Smooth muscle cell (in vitro differentiated cells): ENCODE results near the gene AFG1L. TPM values are rescaled to one million over a fixed set of nuclear protein-coding genes. Genes with fewer than 3 reads are reported as not detected.

ENCODE experiments used
- DNase-seq: peaks from one replicate; lab custom pipeline; 2025; ENCODE audit not compliant: unreplicated experiment; lab: John Stamatoyannopoulos, UW
- H2AFZ ChIP-seq: fragments of 200-600 bp; sonication (generic); 2 replicates; pipeline ENCODE4 v1.6.0; 2016; ENCODE audit warnings: antibody characterized with exemption, low read depth, mild to moderate bottlenecking
- H3F3A ChIP-seq: fragments of 200-600 bp; sonication (generic); 2 replicates; pipeline ENCODE4 v1.6.0; 2017; ENCODE audit warnings: antibody characterized with exemption, low read depth
- H3K27ac ChIP-seq: fragments of 200-600 bp; sonication (generic); 2 replicates; pipeline ENCODE4 v1.5.1; 2016; ENCODE audit warnings: low read depth, mild to moderate bottlenecking
- H3K27me3 ChIP-seq: fragments of 200-600 bp; sonication (generic); 2 replicates; pipeline ENCODE4 v1.6.1; 2016; ENCODE audit warnings: low read depth, mild to moderate bottlenecking
- H3K36me3 ChIP-seq: fragments of 200-600 bp; sonication (generic); 2 replicates; pipeline ENCODE4 v1.5.1; 2016; ENCODE audit warnings: low read depth
- H3K4me1 ChIP-seq: fragments of 200-600 bp; sonication (generic); 2 replicates; pipeline ENCODE4 v1.5.1; 2016; ENCODE audit warnings: low read depth
- H3K4me2 ChIP-seq: fragments of 200-600 bp; sonication (generic); 2 replicates; pipeline ENCODE4 v1.6.0; 2016; ENCODE audit warnings: mild to moderate bottlenecking
- H3K4me3 ChIP-seq: fragments of 200-600 bp; sonication (generic); 2 replicates; pipeline ENCODE4 v1.5.1; 2016; ENCODE audit warnings: mild to moderate bottlenecking
- H3K79me2 ChIP-seq: fragments of 200-600 bp; sonication (generic); 2 replicates; pipeline ENCODE4 v1.6.0; 2016; ENCODE audit warnings: low read depth, mild to moderate bottlenecking
- H3K9ac ChIP-seq: fragments of 200-600 bp; sonication (generic); 2 replicates; pipeline ENCODE4 v1.6.0; 2016; ENCODE audit warnings: low read depth
- H3K9me3 ChIP-seq: fragments of 200-600 bp; sonication (generic); replicated peaks from 2 replicates; pipeline ENCODE4 v1.5.1; 2016; ENCODE audit warnings: low read depth
- H4K20me1 ChIP-seq: fragments of 200-600 bp; sonication (generic); 2 replicates; pipeline ENCODE4 v1.6.0; 2016; ENCODE audit warnings: low read depth
- CTCF ChIP-seq: fragments of 200-600 bp; sonication (generic); IDR thresholded peaks from 2 replicates; pipeline ENCODE4 v1.5.1; 2017; ENCODE audit warnings: borderline replicate concordance, mild to moderate bottlenecking, antibody characterized with exemption; ENCODE audit not compliant: insufficient read depth, poor library complexity, severe bottlenecking
- WGBS: methylation state at CpG from one replicate; pipeline ENCODE4 v1.1.7; 2016; ENCODE audit warnings: low lambda C conversion rate; 5-methylcytosine and 5-hydroxymethylcytosine counted together
- polyA plus RNA-seq: library from polyadenylated mRNA; unstranded; fragments of >200 nt; fragmentation: Nextera tagmentation; extraction: Ambion mirVana; gene quantifications from 2 replicates; pipeline ENCODE4 v1.2.1, GENCODE V29; 2016
- total RNA-seq: library from RNA; depleted of rRNA; stranded (reverse); fragments of >200 nt; gene quantifications from 2 replicates; pipeline ENCODE4 v1.2.3, GENCODE V29; 2014

Gene AFG1L
- total and polyA plus RNA-seq, 2 experiments from 2014 or later: 4.0 to 5.7 TPM

DNA sequence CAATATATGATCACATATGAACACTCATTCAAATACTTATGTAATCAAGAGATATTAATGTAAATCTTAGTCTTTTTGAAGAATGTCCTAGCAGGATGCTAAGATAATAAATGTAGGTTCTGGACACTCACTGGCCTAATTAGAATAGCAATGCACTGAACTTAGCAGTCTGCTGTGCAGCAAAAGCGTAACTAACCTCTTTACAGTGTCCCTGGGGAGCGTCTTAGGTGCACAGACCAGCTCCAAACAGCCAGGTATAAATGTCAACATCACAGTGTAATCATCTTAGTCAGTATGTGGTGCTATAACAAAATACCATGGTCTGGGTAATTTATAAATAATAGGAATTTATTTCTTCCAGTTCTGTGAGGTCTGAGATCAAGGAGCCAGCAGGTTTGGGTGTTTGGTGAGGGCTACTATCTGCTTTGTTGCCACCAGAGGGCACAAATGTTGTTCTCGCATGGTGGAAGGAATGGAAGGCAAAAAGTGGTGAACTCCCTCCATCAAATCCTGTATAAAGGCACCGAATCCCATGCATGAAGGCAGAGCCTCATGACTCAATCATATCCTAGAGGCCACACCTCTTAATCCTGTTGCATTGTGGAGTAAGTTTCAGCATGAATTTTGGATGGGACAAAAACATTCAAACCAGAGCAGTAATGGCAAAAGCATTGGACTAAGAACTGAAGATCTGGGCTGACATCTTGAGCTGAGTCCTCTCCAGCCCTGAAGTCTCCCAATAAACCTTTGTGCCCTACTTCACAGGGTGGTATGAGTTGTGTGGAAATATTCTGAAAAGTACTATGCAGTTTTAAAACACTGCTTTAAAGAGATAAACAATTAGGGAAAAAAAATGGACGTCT lies 224.1 kb downstream of the AFG1L start:
- no peak for DNase-seq
- H3K9ac ChIP-seq: no peak overlapping the region

GRCh38 chr6:108521616-108522107 lies 226.8 kb downstream of the AFG1L start:
- H3K27ac ChIP-seq: no peak overlapping the region
- H3F3A ChIP-seq: no peaks in the 10 kb centered on the region
- H3K9ac ChIP-seq: no peak overlapping the region
- H3K27me3 ChIP-seq: no peaks in the 10 kb centered on the region
- TF ChIP-seq CTCF: no peak
- no peaks in the 10 kb centered on the region for H3K4me1 ChIP-seq
- no peak overlapping the region for H2AFZ ChIP-seq
- H3K9me3 ChIP-seq: no peaks in the 10 kb centered on the region
- H4K20me1 ChIP-seq: no peaks in the 10 kb centered on the region
- no peak for DNase-seq
- 80% methylated on average over 1 of the region's 1 CpG for WGBS
- H3K79me2 ChIP-seq: no peaks in the 10 kb centered on the region
- H3K4me3 ChIP-seq: no peak overlapping the region
- no peak overlapping the region for H3K4me2 ChIP-seq
- no peaks in the 10 kb centered on the region for H3K36me3 ChIP-seq

More for the DNA sequence above, 224.1 kb downstream of the AFG1L start:
- no peak overlapping the region for H2AFZ ChIP-seq
- 82% methylated on average over 5 of the region's 5 CpGs for WGBS
- H3F3A ChIP-seq: no peaks in the 10 kb centered on the region
- no peak overlapping the region for H3K4me2 ChIP-seq
- H3K4me3 ChIP-seq: no peak overlapping the region
- H3K27ac ChIP-seq: no peak overlapping the region
- no peaks in the 10 kb centered on the region for H3K4me1 ChIP-seq
- no peaks in the 10 kb centered on the region for H3K36me3 ChIP-seq
- no peaks in the 10 kb centered on the region for H3K79me2 ChIP-seq
- H3K27me3 ChIP-seq: no peaks in the 10 kb centered on the region
- H4K20me1 ChIP-seq: no peaks in the 10 kb centered on the region
- peak; percentile 25 for TF ChIP-seq CTCF
- H3K9me3 ChIP-seq: no peaks in the 10 kb centered on the region

DNA sequence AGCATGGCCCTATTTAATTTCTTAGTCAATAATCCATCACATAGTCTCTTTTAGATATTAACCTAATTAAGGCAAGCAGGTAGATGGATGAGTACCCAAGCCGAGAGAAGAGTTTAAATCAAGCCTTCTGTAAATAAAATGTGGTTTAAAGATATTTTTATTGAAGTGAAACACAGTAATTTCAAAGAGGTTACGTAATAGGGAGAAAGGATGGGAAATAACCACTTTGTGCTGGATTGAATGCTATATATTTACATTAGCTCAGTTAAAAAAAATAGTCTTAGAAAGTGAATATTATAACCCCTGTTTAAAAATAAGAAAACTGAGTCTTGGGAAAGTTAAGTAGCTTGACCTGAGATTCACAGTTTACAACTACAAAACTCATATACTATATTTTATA lies 228.8 kb downstream of the AFG1L start:
- Histone ChIP-seq H4K20me1 (no peaks in the 10 kb centered on the region), H3K27ac (no peak overlapping the region), H3K4me1 (no peaks in the 10 kb centered on the region), H2AFZ (no peak overlapping the region), H3F3A (no peaks in the 10 kb centered on the region), H3K27me3 (no peaks in the 10 kb centered on the region), H3K4me2 (no peak overlapping the region), H3K9me3 (no peaks in the 10 kb centered on the region), H3K4me3 (no peak overlapping the region), H3K79me2 (no peaks in the 10 kb centered on the region), H3K36me3 (no peaks in the 10 kb centered on the region), H3K9ac (no peak overlapping the region)
- TF ChIP-seq CTCF: no peak
- 89% methylated on average over 2 of the region's 2 CpGs for WGBS
- no peak for DNase-seq
